Stomach (tissue), 9 donors: Measurements from ENCODE around the gene TRIM63. TPM values are rescaled to one million over a fixed set of nuclear protein-coding genes. Genes with fewer than 3 reads are reported as not detected.
A peak's percentile ranks its signal among the peaks of the same experiment; 100 is the strongest.
"Not testable (repeated sequence)": the region's sequence is repeated elsewhere in the genome, so short reads cannot be mapped to it uniquely, and the experiment has no call there.

Experiments
- DNase-seq, 2 donors: peaks; one replicate each; pipeline versions ENCODE4 v3.0.0 to v3.0.0-alpha.2; 2013 to 2019
- H3K27ac ChIP-seq, 5 donors: fragments of 200-600 bp in 4 of 5; sonication (generic) in 4 of 5; one replicate each; pipeline ENCODE4 v1.5.1; 2013 to 2019; ENCODE audit warnings: mild to moderate bottlenecking in 1 of 5, moderate library complexity in 1 of 5
- H3K27me3 ChIP-seq, 3 donors: fragments of 200-600 bp; sonication (generic); one replicate each; pipeline ENCODE4 v1.5.1; 2017 to 2019; ENCODE audit warnings: mixed run types in 1 of 3
- H3K36me3 ChIP-seq, 4 donors: fragments of 200-600 bp; sonication (generic); 1 replicate in 3 of 4; 2 replicates in 1 of 4; pipeline ENCODE4 v1.5.1; 2016 to 2019
- H3K4me1 ChIP-seq, 4 donors: fragments of 200-600 bp; sonication (generic); one replicate each; pipeline ENCODE4 v1.5.1; 2016 to 2019
- H3K4me3 ChIP-seq, 4 donors: fragments of 200-600 bp; sonication (generic) in 3 of 4; one replicate each; pipeline ENCODE4 v1.5.1; 2016 to 2019; ENCODE audit warnings: mild to moderate bottlenecking in 1 of 4
- H3K9me3 ChIP-seq, 4 donors: fragments of 200-600 bp; sonication (generic); one replicate each; pipeline ENCODE4 v1.5.1; 2016 to 2019
- EP300 ChIP-seq: sonication (generic); formaldehyde crosslinking; IDR thresholded peaks from one replicate; pipeline ENCODE4 v1.6.1; 2017; ENCODE audit warnings: antibody characterized with exemption
- POLR2A ChIP-seq, 4 donors: fragments of 450-650 bp; IDR thresholded peaks; one replicate each; pipeline ENCODE4 v1.6.1; 2016; ENCODE audit warnings: antibody characterized with exemption in 4 of 4, control low read depth in 2 of 4, mild to moderate bottlenecking in 1 of 4, moderate library complexity in 1 of 4
- POLR2AphosphoS5 ChIP-seq, 3 donors: sonication (generic); formaldehyde crosslinking; IDR thresholded peaks; one replicate each; pipeline ENCODE4 v1.6.1; 2016; ENCODE audit warnings: antibody characterized with exemption in 3 of 3
- WGBS, 5 donors: extraction: QIAGEN DNeasy Blood & Tissue Kit in 3 of 5; methylation state at CpG; one replicate each; pipeline versions ENCODE4 v1.1.5 to v1.1.7; 2013 to 2018; 5-methylcytosine and 5-hydroxymethylcytosine counted together
- intact Hi-C: fragments of 100-400 bp; cut with DNase I; formaldehyde crosslinking; loops from one replicate; pipeline ENCODE4 v1.15.1; 2023; ENCODE audit warnings: low total_unique reads
- polyA plus RNA-seq, 3 donors: library from polyadenylated mRNA; stranded (reverse); fragments of 200-250 nt; gene quantifications; one replicate each; pipeline ENCODE4 v1.2.3, GENCODE V29; 2013
- total RNA-seq, 5 donors: library from RNA; depleted of rRNA; stranded (reverse); fragments of >200 nt; gene quantifications; one replicate each; pipeline versions ENCODE4 v1.1.0 to v1.2.3, GENCODE V29; 2014 to 2016
- TF ChIP-seq, protein P1 (sequence below), 7 experiments: fragments of 450-650 bp in 4 of 7; fragments of 200-600 bp in 3 of 7; sonication (generic) in 3 of 7; IDR thresholded peaks; one replicate each; pipeline ENCODE4 v1.5.1; 2016 to 2019; ENCODE audit warnings: antibody characterized with exemption in 7 of 7, control low read depth in 2 of 7, mild to moderate bottlenecking in 1 of 7
- donor health status: healthy with polysubstance abuse.
- donor health status: Bipolar disorder and iron deficiency.
- donor health status: healthy.

Gene TRIM63
- total and polyA plus RNA-seq, 8 donors = 0.37 to 6.0 (median 0.42) TPM; not detected in 4

GRCh38 chr1:26110731-26111529 lies 43.5 kb upstream of the TRIM63 start:
- no peaks in the 10 kb centered on the region for H3K27me3 ChIP-seq
- peak; percentile 87 to 93 for DNase-seq
- peak overlapping the region; percentile 95 to 99 (median 98) for H3K27ac ChIP-seq
- no peaks in the 10 kb centered on the region for H3K9me3 ChIP-seq
- 0 to 3% (median 1%) methylated on average over 12 to 85 of the region's 85 CpGs for WGBS, 5 donors
- peaks cover 22 to 49% (median 44%) of the 10 kb centered on the region in 4 donors for H3K4me1 ChIP-seq
- H3K4me3 ChIP-seq = peak overlapping the region; percentile 96 to 99 (median 96)
- H3K36me3 ChIP-seq = peaks cover under 1 to 17% (median 13%) of the 10 kb centered on the region in 4 donors
- intact Hi-C loops = no loop called here
- no peak for TF ChIP-seq POLR2A (IDR thresholded peaks at IDR 0.05)
- TF ChIP-seq, protein P1, sequence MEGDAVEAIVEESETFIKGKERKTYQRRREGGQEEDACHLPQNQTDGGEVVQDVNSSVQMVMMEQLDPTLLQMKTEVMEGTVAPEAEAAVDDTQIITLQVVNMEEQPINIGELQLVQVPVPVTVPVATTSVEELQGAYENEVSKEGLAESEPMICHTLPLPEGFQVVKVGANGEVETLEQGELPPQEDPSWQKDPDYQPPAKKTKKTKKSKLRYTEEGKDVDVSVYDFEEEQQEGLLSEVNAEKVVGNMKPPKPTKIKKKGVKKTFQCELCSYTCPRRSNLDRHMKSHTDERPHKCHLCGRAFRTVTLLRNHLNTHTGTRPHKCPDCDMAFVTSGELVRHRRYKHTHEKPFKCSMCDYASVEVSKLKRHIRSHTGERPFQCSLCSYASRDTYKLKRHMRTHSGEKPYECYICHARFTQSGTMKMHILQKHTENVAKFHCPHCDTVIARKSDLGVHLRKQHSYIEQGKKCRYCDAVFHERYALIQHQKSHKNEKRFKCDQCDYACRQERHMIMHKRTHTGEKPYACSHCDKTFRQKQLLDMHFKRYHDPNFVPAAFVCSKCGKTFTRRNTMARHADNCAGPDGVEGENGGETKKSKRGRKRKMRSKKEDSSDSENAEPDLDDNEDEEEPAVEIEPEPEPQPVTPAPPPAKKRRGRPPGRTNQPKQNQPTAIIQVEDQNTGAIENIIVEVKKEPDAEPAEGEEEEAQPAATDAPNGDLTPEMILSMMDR (IDR thresholded peaks at IDR 0.05) = no peak
- TF ChIP-seq POLR2AphosphoS5 (IDR thresholded peaks at IDR 0.05) = peak in 2 of 3 donors; percentile 52 to 62
- TF ChIP-seq EP300 = no peak

- H3K27ac ChIP-seq = peak overlapping the region in 1 of 5 donors; percentile 98
- H3K9me3 ChIP-seq = no peaks in the 10 kb centered on the region
- WGBS, 5 donors = 87 to 91% (median 90%) methylated on average over 5 of the region's 5 CpGs
- DNase-seq = no peak
- peaks cover 0 to 3% (median 1%) of the 10 kb centered on the region in 4 donors for H3K36me3 ChIP-seq
- TF ChIP-seq POLR2A (IDR thresholded peaks at IDR 0.05) (no peak), EP300 (no peak), POLR2AphosphoS5 (IDR thresholded peaks at IDR 0.05) (no peak)
- TF ChIP-seq, protein P1 (IDR thresholded peaks at IDR 0.05) = no peak
- intact Hi-C loops = no loop called here
- H3K4me3 ChIP-seq = no peak overlapping the region
- no peaks in the 10 kb centered on the region for H3K27me3 ChIP-seq
- H3K4me1 ChIP-seq = peaks cover 17 to 41% (median 38%) of the 10 kb centered on the region in 4 donors
Observed at GRCh38 chr1:26109229-26110164, 42.1 kb upstream of the TRIM63 start.

DNA sequence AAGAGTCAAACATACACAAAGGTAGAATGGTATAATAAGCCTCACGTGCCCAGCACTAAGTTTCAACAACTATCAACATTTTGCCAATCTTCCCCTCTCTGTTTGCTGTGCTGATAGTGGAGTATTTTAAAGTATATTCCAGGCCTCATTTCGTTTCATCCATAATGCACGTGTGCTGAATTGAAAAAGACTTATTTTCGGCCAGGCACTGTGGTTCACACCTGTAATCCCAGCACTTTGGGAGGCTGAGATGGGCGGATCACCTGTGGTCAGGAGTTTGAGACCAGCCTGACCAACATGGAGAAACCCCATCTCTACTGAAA lies 37.8 kb upstream of the TRIM63 start:
- WGBS, 5 donors = 31 to 48% (median 35%) methylated on average over 5 of the region's 5 CpGs
- H3K4me3 ChIP-seq, intact Hi-C loops, DNase-seq, H3K36me3 ChIP-seq, H3K9me3 ChIP-seq, H3K27ac ChIP-seq, H3K27me3 ChIP-seq: not testable (repeated sequence)
- peaks cover 4 to 14% (median 8%) of the 10 kb centered on the region in 4 donors for H3K4me1 ChIP-seq

- Histone ChIP-seq H3K4me1 (peaks cover 0 to 9% (median 6%) of the 10 kb centered on the region in 4 donors), H3K27ac (no peak overlapping the region), H3K36me3 (no peaks in the 10 kb centered on the region), H3K27me3 (no peaks in the 10 kb centered on the region), H3K4me3 (no peak overlapping the region), H3K9me3 (no peaks in the 10 kb centered on the region)
- intact Hi-C loops = loop anchor here (5.0 kb wide), 1 partner anchor 45 kb away; no protein-coding TSS in a partner anchor
- DNase-seq = no peak
- WGBS, 5 donors = 55 to 71% (median 60%) methylated on average over 2 of the region's 2 CpGs
- TF ChIP-seq POLR2AphosphoS5 (IDR thresholded peaks at IDR 0.05) (no peak), POLR2A (IDR thresholded peaks at IDR 0.05) (no peak), EP300 (no peak)
- TF ChIP-seq, protein P1 (IDR thresholded peaks at IDR 0.05) = no peak
Observed at GRCh38 chr1:26102526-26102925, 35.1 kb upstream of the TRIM63 start.
